GM23338 (cell line): ENCODE results near the gene PXMP4. TPM values are rescaled to one million over a fixed set of nuclear protein-coding genes. Genes with fewer than 3 reads are reported as not detected.

ENCODE experiments used
- ATAC-seq: fragments of 200-7000 bp; cut with Tn5 transposase; 3 replicates; pipeline ENCODE4 v1.9.1; 2020
- DNase-seq: peaks from one replicate; pipeline ENCODE4 v3.0.0-alpha.2; 2015; ENCODE audit warnings: low spot score
- H2AFZ ChIP-seq: fragments of 200-600 bp; sonication (generic); 2 replicates; pipeline ENCODE4 v1.8.0; 2016; ENCODE audit warnings: antibody characterized with exemption, mild to moderate bottlenecking, moderate library complexity
- H3F3A ChIP-seq: fragments of 200-600 bp; sonication (generic); replicated peaks from 2 replicates; pipeline ENCODE4 v1.8.0; 2017; ENCODE audit warnings: antibody characterized with exemption, mixed run types, low read depth
- H3K27ac ChIP-seq: fragments of 200-600 bp; sonication (generic); 2 replicates; pipeline ENCODE4 v1.6.1; 2016; ENCODE audit warnings: low read depth
- H3K27me3 ChIP-seq: fragments of 200-600 bp; sonication (generic); 2 replicates; pipeline ENCODE4 v1.8.0; 2016; ENCODE audit warnings: mild to moderate bottlenecking, mixed run types, moderate library complexity; ENCODE audit not compliant: insufficient read depth
- H3K36me3 ChIP-seq: fragments of 200-600 bp; sonication (generic); 2 replicates; pipeline ENCODE4 v1.8.0; 2016; ENCODE audit warnings: mild to moderate bottlenecking; ENCODE audit not compliant: insufficient read depth
- H3K4me1 ChIP-seq: fragments of 200-600 bp; sonication (generic); 2 replicates; pipeline ENCODE4 v1.8.0; 2016; ENCODE audit warnings: mild to moderate bottlenecking, moderate library complexity; ENCODE audit not compliant: insufficient read depth
- H3K4me2 ChIP-seq: fragments of 200-600 bp; sonication (generic); 2 replicates; pipeline ENCODE4 v1.7.1; 2017; ENCODE audit warnings: mixed run types
- H3K4me3 ChIP-seq: fragments of 200-600 bp; sonication (generic); 2 replicates; pipeline ENCODE4 v1.6.1; 2016; ENCODE audit warnings: mixed run types
- H3K79me2 ChIP-seq: fragments of 200-600 bp; sonication (generic); replicated peaks from 2 replicates; pipeline ENCODE4 v1.8.0; 2017; ENCODE audit warnings: mild to moderate bottlenecking; ENCODE audit not compliant: insufficient read depth
- H3K9me2 ChIP-seq: fragments of 200-600 bp; sonication (generic); 2 replicates; pipeline ENCODE4 v1.8.0; 2017; ENCODE audit not compliant: insufficient read depth
- H4K20me1 ChIP-seq: fragments of 200-600 bp; sonication (generic); replicated peaks from 2 replicates; pipeline ENCODE4 v1.8.0; 2017; ENCODE audit warnings: mild to moderate bottlenecking; ENCODE audit not compliant: insufficient read depth
- H3K27ac Mint-ChIP-seq: 2 replicates; pipeline ENCODE4 v1.8.0; 2020; ENCODE audit warnings: inconsistent platforms, mild to moderate bottlenecking, moderate library complexity, mixed read lengths
- H3K27me3 Mint-ChIP-seq: 3 replicates; pipeline ENCODE4 v1.8.0; 2022; ENCODE audit warnings: low read depth, mild to moderate bottlenecking, moderate library complexity, mixed read lengths, inconsistent platforms; ENCODE audit not compliant: insufficient read depth, poor library complexity
- H3K36me3 Mint-ChIP-seq: 3 replicates; pipeline ENCODE4 v1.8.0; 2021; ENCODE audit warnings: low read depth, mild to moderate bottlenecking, inconsistent platforms, moderate library complexity, mixed read lengths
- H3K4me1 Mint-ChIP-seq: 3 replicates; pipeline ENCODE4 v1.8.0; 2020; ENCODE audit warnings: mild to moderate bottlenecking, inconsistent platforms, mixed read lengths
- H3K4me3 Mint-ChIP-seq: 3 replicates; pipeline ENCODE4 v1.8.0; 2021; ENCODE audit warnings: moderate library complexity, mild to moderate bottlenecking, inconsistent platforms, mixed read lengths
- H3K9me3 Mint-ChIP-seq: 3 replicates; pipeline ENCODE4 v1.8.0; 2020; ENCODE audit warnings: moderate library complexity, mild to moderate bottlenecking, inconsistent platforms, mixed read lengths
- CREB1 ChIP-seq: fragments of 250-450 bp; sonication (Bioruptor Pico); IDR thresholded peaks from 2 replicates; pipeline ENCODE4 v1.5.0; 2020; ENCODE audit warnings: low read depth, mild to moderate bottlenecking, moderate library complexity
- CTCF ChIP-seq, 2 experiments: fragments of 200-600 bp in 1 of 2; sonication (generic) in 1 of 2; conservative IDR thresholded peaks; 2 replicates each; pipeline versions ENCODE4 v1.5.1 to v1.6.1; 2016 to 2017; ENCODE audit warnings: antibody characterized with exemption in 2 of 2, low read depth in 2 of 2, mild to moderate bottlenecking in 2 of 2, moderate library complexity in 1 of 2
- ETS1 ChIP-seq: IDR thresholded peaks from 2 replicates; pipeline ENCODE4 v1.6.1; 2016; ENCODE audit warnings: antibody characterized with exemption
- EZH2 ChIP-seq: fragments of 200-600 bp; sonication (generic); IDR thresholded peaks from one replicate; pipeline ENCODE4 v1.8.0; 2017; ENCODE audit warnings: antibody characterized with exemption, mild to moderate bottlenecking, low read depth; ENCODE audit not compliant: unreplicated experiment
- EZH2phosphoT487 ChIP-seq: fragments of 200-600 bp; sonication (generic); IDR thresholded peaks from one replicate; pipeline ENCODE4 v1.8.1; 2018; ENCODE audit warnings: antibody characterized with exemption; ENCODE audit not compliant: unreplicated experiment
- JUNB ChIP-seq: IDR thresholded peaks from one replicate; pipeline ENCODE4 v1.6.1; 2016; ENCODE audit warnings: antibody characterized with exemption; ENCODE audit not compliant: unreplicated experiment
- NANOG ChIP-seq: IDR thresholded peaks from 2 replicates; pipeline ENCODE4 v1.6.1; 2016; ENCODE audit warnings: antibody characterized with exemption, borderline replicate concordance
- POLR2AphosphoS5 ChIP-seq: IDR thresholded peaks from 2 replicates; pipeline ENCODE4 v1.6.1; 2016; ENCODE audit warnings: antibody characterized with exemption, low read depth
- REST ChIP-seq: IDR thresholded peaks from one replicate; pipeline ENCODE4 v1.6.1; 2018; ENCODE audit warnings: antibody characterized with exemption; ENCODE audit not compliant: unreplicated experiment
- STAT1 ChIP-seq: IDR thresholded peaks from one replicate; pipeline ENCODE4 v1.6.1; 2016; ENCODE audit warnings: antibody characterized with exemption; ENCODE audit not compliant: unreplicated experiment
- ZNF114 ChIP-seq: fragments of 250-450 bp; sonication (Bioruptor Pico); IDR thresholded peaks from 2 replicates; pipeline ENCODE4 v1.5.0; 2020; ENCODE audit warnings: mild to moderate bottlenecking, moderate library complexity
- ZNF331 ChIP-seq: fragments of 250-450 bp; sonication (Bioruptor Pico); IDR thresholded peaks from 2 replicates; pipeline ENCODE4 v1.5.0; 2020; ENCODE audit warnings: low read depth, mild to moderate bottlenecking, moderate library complexity
- ZNF462 ChIP-seq: fragments of 250-450 bp; sonication (Bioruptor Pico); IDR thresholded peaks from 2 replicates; pipeline ENCODE4 v1.5.0; 2020; ENCODE audit warnings: mild to moderate bottlenecking, moderate library complexity
- polyA plus RNA-seq: library from polyadenylated mRNA; unstranded; fragments of >200 nt; fragmentation: Nextera tagmentation; extraction: Ambion mirVana; gene quantifications from 2 replicates; pipeline ENCODE4 v1.2.1, GENCODE V29; 2016
- total RNA-seq: library from RNA; depleted of rRNA; stranded (reverse); fragments of >200 nt; shearing (Covaris generic); gene quantifications from 2 replicates; pipeline ENCODE4 v1.2.3, GENCODE V29; 2014

PXMP4 gene
- total and polyA plus RNA-seq, 2 experiments from 2014 or later = 1.2 to 3.5 TPM

GRCh38 chr20:33694639-33695012 is 25.5 kb downstream of the PXMP4 start:
- TF ChIP-seq ZNF331 (CRISPR knock-in tag) = no peak
- no peak for TF ChIP-seq REST
- TF ChIP-seq CTCF (conservative IDR thresholded peaks at IDR 0.05; ENCODE audit: low read depth in 2 of 2) = no peak
- no peak for TF ChIP-seq ZNF114 (CRISPR knock-in tag)
- no peak for TF ChIP-seq POLR2AphosphoS5
- no peak for TF ChIP-seq EZH2
- no peak for TF ChIP-seq EZH2phosphoT487
- no peak for TF ChIP-seq JUNB
- TF ChIP-seq CREB1 (CRISPR knock-in tag) = no peak
- no peak for TF ChIP-seq ZNF462 (CRISPR knock-in tag)
- TF ChIP-seq ETS1 = no peak
- TF ChIP-seq NANOG = no peak
- TF ChIP-seq STAT1 = no peak
- Histone ChIP-seq H3K36me3 (no peaks in the 10 kb centered on the region), H3K27me3 (no peaks in the 10 kb centered on the region), H3F3A (no peaks in the 10 kb centered on the region), H3K27ac (no peak overlapping the region), H4K20me1 (no peaks in the 10 kb centered on the region), H3K4me1 (peaks cover 7% of the 10 kb centered on the region), H3K4me3 (no peak overlapping the region), H3K9me2 (no peaks in the 10 kb centered on the region), H3K79me2 (no peaks in the 10 kb centered on the region), H3K4me2 (no peak overlapping the region), H2AFZ (peak overlapping the region; percentile 80)
- Mint-ChIP-seq H3K9me3 (peaks cover 21% of the 10 kb centered on the region), H3K4me3 (no peak overlapping the region), H3K27ac (peak overlapping the region; percentile 2; the same call in 1 of the 2 replicates), H3K27me3 (peaks cover 15% of the 10 kb centered on the region), H3K36me3 (peaks cover 10% of the 10 kb centered on the region), H3K4me1 (peaks cover 18% of the 10 kb centered on the region)
- DNase-seq (no peak), ATAC-seq (no peak)
